GM19395 (cell line): ENCODE measurements around the gene FAM3C.

Experiments used
- ATAC-seq: cut with Tn5 transposase; IDR thresholded peaks from one replicate; pipeline ENCODE4 v1.9.1; 2021; ENCODE audit warnings: mild to moderate bottlenecking, moderate library complexity; ENCODE audit not compliant: unreplicated experiment

The FAM3C gene

DNA sequence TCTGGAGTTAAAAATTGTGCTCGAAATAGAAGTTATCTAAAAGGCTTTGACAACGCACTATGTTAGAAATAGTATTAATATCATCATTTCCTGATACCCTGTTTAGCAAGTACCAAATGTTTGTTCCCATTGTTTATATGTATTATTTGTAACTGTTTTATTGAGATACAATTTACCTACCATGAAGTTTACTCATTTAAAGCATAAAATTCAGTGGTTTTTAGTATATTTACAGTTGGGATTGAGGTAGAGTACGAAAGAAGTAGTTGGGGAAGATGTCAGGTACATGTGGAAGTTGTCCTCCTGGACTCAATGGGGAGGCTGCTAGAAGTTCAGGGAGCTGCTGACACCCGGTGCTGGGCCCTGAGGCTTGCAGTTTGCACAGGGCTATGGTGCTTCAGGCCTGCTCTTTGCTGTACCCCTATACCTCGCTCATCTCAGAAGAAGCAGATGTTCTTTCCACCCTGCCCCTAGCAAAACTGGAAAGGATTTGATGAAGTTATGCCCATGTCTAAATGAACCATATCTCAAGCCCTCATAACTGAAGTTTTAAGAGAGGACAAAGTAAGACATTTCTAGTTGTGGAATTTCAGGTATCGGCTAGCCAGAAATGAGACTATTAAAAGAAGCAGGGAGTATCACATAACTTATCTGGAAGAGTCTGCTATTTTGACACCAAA, 92.5 kb downstream of the FAM3C start:
- ATAC-seq: no peak

- ATAC-seq: peak; percentile 96
Observed at GRCh38 chr7:121302214-121302745, 93.8 kb downstream of the FAM3C start.

- no peak for ATAC-seq
Observed at GRCh38 chr7:121301446-121302213, 94.5 kb downstream of the FAM3C start.

DNA sequence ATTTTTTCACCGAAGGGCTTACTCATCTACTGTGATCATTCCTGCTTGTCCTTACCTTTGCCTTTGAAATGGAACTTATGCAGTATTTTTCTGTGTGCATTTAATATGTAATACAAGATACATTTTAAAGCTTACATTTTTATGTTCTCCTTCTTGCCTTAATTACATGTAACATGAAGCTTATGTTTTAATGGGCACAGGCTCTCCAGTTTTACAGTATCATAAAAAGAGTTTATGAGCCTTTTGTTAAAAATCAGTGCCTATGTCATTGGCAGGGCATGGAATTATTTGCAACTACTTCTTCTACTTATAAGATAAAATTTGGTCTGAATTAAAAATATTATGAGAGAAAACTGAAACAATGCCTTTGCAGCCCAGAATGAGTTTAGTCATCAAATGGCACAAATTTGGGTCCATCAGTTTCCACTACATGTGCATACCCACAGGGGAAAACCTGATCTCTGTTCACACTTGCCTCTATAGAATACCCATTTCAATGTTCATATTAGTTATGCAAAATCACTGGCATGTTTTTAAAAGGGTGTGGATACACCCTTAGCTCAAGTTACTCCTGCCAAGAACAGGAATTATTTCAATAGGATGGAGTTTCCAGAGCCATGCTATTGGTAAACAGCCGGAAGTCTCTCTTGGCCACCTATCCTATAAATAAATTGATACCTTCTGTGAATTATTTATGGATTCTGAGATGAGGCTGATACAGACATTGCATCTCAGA, 95.3 kb downstream of the FAM3C start:
- no peak for ATAC-seq
